ENCODE results near the gene PLOD1.
A peak's percentile ranks its signal among the peaks of the same experiment; 100 is the strongest.
"Not testable (repeated sequence)": the region's sequence is repeated elsewhere in the genome, so short reads cannot be mapped to it uniquely, and the experiment has no call there.

Gene PLOD1

DNA sequence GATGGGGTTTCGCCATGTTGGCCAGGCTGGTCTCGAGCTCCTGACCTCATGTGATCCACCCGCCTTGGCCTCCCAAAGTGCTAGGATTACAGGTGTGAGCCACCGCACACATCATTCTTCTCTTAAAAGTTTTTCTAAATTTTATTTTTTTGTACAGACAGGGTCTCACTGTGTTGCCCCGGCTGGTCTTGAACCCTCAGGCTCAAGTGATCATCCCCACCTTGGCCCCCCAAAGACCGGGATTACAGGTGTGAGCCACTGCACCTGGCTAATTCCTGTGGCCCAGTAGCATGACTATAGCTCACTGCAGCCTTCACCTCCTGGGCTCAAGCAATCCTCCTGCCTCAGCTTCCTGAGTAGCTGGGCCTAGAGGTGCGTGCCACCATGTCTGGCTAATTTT is 5.3 kb downstream of the PLOD1 start:
- not testable (repeated sequence) for DNase-seq (ENCODE audit: low spot score)

DNA sequence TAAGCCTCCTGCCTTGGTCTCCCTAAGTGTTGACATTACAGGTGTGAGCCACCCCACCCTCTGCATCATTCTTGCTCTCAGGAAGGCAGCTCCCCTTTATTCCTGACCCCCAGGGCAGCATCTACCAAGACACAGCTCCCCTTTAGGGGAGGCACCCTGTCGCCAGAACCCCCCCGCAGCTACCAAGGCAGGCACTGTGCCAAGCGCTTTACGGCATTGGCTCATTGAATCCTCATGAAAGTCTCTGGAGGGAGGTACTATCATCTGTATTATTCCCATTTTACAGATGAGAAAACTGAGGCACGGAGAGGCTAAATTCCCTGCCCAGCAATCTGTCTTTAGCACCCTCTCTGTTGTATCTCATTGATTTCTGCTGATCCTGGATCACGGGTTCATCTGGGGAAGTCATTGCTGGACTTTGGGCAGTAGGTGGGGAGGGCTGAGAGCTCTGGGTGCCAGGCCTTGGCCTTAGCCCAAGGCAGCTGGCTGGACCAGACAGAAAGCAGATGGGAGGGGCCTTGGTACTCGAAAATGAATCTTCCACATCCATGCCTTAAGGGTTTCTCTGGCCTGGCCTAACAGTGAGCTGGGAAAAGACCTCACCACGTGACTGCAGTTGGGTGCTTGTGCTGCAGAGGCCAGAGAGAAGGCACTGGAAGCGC is 5.9 kb downstream of the PLOD1 start:
- DNase-seq (ENCODE audit: low spot score): peak; percentile 47

GRCh38 chr1:11942280-11942679 is 7.8 kb downstream of the PLOD1 start:
- no peak for DNase-seq (ENCODE audit: low spot score)

GRCh38 chr1:11943619-11944018 is 9.1 kb downstream of the PLOD1 start:
- no peak for DNase-seq (ENCODE audit: low spot score)

GRCh38 chr1:11944358-11944931 is 9.9 kb downstream of the PLOD1 start:
- no peak for DNase-seq (ENCODE audit: low spot score)

GRCh38 chr1:11946647-11947046 is 12.1 kb downstream of the PLOD1 start:
- DNase-seq (ENCODE audit: low spot score): no peak

DNA sequence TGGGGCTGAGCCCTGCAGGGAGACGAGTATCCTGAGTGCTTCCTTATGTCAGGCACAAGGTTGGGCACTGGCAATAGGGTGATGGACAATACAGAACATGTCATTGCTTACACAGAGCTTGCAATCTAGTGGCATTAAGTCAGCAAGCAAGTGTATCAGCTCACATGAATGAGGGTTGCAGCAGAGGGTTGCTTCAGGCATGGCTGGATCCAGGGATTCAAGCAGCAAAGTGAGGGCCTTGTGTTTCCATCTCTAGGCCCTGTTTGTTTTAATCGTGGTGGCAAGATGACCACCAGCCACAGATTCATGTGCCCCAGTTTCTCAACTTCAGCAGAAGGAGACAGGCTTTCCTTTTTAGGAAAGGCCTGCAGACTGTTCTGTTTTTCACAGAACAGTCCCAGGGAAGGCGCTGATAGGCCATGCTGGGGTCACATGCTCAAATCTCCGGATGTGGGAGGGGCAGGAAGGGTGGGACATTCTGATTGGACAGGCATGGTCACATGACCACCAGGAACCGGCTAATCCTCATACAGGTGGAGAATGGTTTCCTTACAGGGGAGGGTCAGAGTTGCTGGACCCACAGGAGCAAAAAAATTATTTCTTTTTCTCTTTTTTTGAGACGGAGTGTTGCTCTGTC is 14.4 kb downstream of the PLOD1 start:
- peak; percentile 33 for DNase-seq (ENCODE audit: low spot score)

DNA sequence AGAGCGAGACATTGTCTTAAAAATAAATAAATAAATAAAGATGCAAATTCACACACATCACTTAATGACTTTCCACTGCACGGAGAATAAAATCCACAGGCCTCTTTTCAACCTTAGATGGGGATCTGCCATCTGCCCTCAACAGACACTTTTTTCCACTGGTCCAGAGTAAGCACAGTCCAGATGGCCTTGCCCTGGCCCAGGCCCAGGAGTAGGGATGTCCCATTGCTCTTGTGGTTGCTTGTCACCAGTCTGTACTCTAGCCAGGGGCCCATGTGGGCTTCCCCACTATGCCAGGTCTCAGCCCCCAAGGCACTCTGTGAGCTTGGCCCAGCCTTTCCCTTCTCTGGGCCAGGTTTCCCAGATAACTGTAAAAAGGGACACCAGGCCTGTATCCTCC is 17.4 kb downstream of the PLOD1 start:
- no peak for DNase-seq (ENCODE audit: low spot score)

GRCh38 chr1:11952455-11953109 is 18.1 kb downstream of the PLOD1 start:
- peak; percentile 47 for DNase-seq (ENCODE audit: low spot score)

- no peak for DNase-seq (ENCODE audit: low spot score)
Measured at GRCh38 chr1:11955221-11955620, 20.7 kb downstream of the PLOD1 start.

GRCh38 chr1:11957398-11957797 is 22.9 kb downstream of the PLOD1 start:
- DNase-seq (ENCODE audit: low spot score): no peak

DNA sequence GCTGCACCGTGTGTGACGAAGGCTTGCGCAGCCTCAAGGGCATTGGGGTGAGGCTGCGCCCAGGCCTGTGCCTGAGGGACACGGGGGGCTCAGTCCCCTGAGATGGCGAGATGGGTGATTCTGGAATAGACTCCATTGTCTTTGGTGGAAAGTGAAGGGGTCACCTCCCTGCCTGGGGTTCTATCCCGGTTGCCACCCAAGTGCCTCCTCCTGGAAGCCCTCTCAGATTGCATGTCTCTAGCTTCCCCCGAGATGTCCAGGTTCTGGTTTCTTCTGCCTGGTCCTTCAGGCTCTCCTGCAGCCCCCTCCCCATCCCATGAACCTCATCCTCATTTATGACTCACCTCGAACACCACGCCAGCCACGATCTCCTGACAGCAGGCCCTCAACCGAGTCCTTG is 23.4 kb downstream of the PLOD1 start:
- DNase-seq (ENCODE audit: low spot score): no peak

DNA sequence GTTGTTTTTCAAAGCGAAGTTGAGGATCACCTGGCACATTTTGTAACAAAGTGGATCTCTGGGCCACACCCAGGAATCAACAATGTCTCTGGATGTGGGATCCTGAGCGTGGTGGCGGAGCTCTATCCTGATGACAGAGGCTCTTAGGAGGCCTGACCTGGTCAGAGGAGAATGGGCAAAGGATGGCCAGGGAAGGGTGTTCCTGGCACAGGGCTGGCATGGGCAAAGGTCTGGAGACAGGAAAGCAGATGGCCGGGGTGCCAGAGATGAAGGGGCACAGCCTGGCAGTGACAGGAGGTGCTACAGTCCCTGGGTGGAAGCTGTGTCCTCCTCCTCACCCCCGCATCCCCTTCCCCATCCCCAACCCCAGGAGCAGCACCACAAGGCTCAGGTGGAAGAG is 25.8 kb downstream of the PLOD1 start:
- DNase-seq (ENCODE audit: low spot score): no peak

GRCh38 chr1:11960715-11961114 is 26.2 kb downstream of the PLOD1 start:
- no peak for DNase-seq (ENCODE audit: low spot score)

DNA sequence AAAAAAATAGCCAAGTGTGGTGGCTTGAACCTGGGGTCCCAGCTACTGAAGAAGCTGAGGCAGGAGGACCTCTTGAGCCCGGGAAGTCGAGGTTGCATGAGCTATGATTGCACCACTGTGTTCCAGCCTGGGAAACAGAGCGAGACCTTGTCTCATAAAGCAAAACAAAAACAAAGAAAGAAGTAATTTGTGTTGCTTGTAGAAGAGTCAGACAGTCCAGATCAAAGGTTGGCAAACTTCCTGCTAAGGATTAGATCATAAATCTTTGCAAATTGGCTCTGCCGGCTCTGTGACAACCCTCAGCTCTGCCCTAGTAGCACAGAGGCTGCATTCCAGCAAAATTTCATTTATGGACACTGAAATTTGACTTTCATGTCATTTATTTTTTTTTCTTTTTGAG is 26.7 kb downstream of the PLOD1 start:
- DNase-seq (ENCODE audit: low spot score): no peak

- DNase-seq (ENCODE audit: low spot score): no peak
Measured at GRCh38 chr1:11963622-11964021, 29.1 kb downstream of the PLOD1 start.

GRCh38 chr1:11964656-11965055 is 30.1 kb downstream of the PLOD1 start:
- no peak for DNase-seq (ENCODE audit: low spot score)

DNA sequence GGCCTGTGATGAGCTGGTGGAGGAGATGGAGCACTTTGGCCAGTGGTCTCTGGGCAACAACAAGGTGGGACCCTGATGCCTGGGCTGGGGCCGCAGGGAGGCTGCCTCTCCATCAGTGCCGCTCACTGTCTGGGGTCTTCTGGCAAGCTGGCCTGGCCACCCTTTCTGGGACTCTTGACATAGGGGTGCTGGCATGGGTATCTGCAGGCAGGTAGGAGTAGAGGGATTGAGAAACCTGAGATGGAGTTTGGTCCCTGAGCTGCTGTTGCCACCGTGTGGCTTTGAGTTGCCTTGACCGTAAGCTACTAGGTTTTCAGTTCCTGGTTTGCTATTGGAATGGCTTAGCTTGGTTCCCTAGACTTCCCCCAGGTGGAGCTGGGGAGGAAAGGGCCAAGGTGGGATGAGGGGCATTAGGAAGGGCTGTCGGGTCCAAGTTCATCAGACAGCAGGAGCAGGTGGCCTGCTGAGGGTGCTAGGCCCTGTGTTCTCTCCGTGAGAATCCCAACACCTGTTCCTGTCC is 32.6 kb downstream of the PLOD1 start:
- DNase-seq (ENCODE audit: low spot score): peak; percentile 40

GRCh38 chr1:11970441-11971185 is 36.1 kb downstream of the PLOD1 start:
- DNase-seq (ENCODE audit: low spot score): no peak

GRCh38 chr1:11977625-11978024 is 43.1 kb downstream of the PLOD1 start:
- peak; percentile 66 for DNase-seq (ENCODE audit: low spot score)

GRCh38 chr1:11978301-11978700 is 43.8 kb downstream of the PLOD1 start:
- no peak for DNase-seq (ENCODE audit: low spot score)
